Gastroesophageal sphincter (tissue), 4 donors: ENCODE results near the gene GRHPR. TPM values are rescaled to one million over a fixed set of nuclear protein-coding genes. Genes with fewer than 3 reads are reported as not detected.

ENCODE experiments used
- ATAC-seq: fragments of 150-250 bp; one replicate; pipeline ENCODE4 v1.9.1; 2016; ENCODE audit warnings: mild to moderate bottlenecking, moderate library complexity
- H3K27ac ChIP-seq, 4 donors: fragments of 200-600 bp; sonication (generic) in 3 of 4; 1 replicate in 3 of 4; 2 replicates in 1 of 4; pipeline ENCODE4 v1.5.1; 2016 to 2019
- H3K27me3 ChIP-seq: fragments of 200-600 bp; sonication (generic); one replicate; pipeline ENCODE4 v1.5.1; 2019
- H3K36me3 ChIP-seq, 2 donors: fragments of 200-600 bp; sonication (generic); one replicate each; pipeline ENCODE4 v1.5.1; 2019; ENCODE audit warnings: control low read depth in 1 of 2
- H3K4me1 ChIP-seq, 3 donors: fragments of 200-600 bp; sonication (generic); 1 replicate in 2 of 3; 2 replicates in 1 of 3; pipeline ENCODE4 v1.5.1; 2016 to 2019; ENCODE audit warnings: control low read depth in 2 of 3
- H3K4me3 ChIP-seq, 2 donors: fragments of 200-600 bp; sonication (generic); one replicate each; pipeline ENCODE4 v1.5.1; 2019; ENCODE audit warnings: mild to moderate bottlenecking in 1 of 2, moderate library complexity in 1 of 2
- H3K9me3 ChIP-seq, 3 donors: fragments of 200-600 bp; sonication (generic); one replicate each; pipeline ENCODE4 v1.5.1; 2017 to 2019; ENCODE audit warnings: control low read depth in 2 of 3
- EP300 ChIP-seq: sonication (generic); formaldehyde crosslinking; IDR thresholded peaks from one replicate; pipeline ENCODE4 v1.6.1; 2017; ENCODE audit warnings: antibody characterized with exemption, mild to moderate bottlenecking
- POLR2A ChIP-seq, 2 donors: fragments of 450-650 bp; IDR thresholded peaks; one replicate each; pipeline ENCODE4 v1.6.1; 2017; ENCODE audit warnings: antibody characterized with exemption in 2 of 2, mild to moderate bottlenecking in 2 of 2, moderate library complexity in 1 of 2
- POLR2AphosphoS5 ChIP-seq: sonication (generic); formaldehyde crosslinking; IDR thresholded peaks from one replicate; pipeline ENCODE4 v1.6.1; 2017; ENCODE audit warnings: antibody characterized with exemption
- WGBS, 2 donors: methylation state at CpG; one replicate each; pipeline ENCODE4 v1.1.5; 2018; ENCODE audit warnings: low coverage in 1 of 2; 5-methylcytosine and 5-hydroxymethylcytosine counted together
- total RNA-seq, 4 donors: library from RNA; depleted of rRNA; stranded (reverse); fragments of >200 nt; gene quantifications; one replicate each; pipeline ENCODE4 v1.1.0, GENCODE V29; 2016
- TF ChIP-seq, protein P1 (sequence below), 4 experiments: fragments of 200-600 bp in 2 of 4; fragments of 450-650 bp in 2 of 4; sonication (generic) in 1 of 4; IDR thresholded peaks; one replicate each; pipeline ENCODE4 v1.5.1; 2017 to 2019; ENCODE audit warnings: antibody characterized with exemption in 4 of 4, mild to moderate bottlenecking in 2 of 4, moderate library complexity in 2 of 4

Gene GRHPR
- total RNA-seq, 4 donors from 2014 or later, result 119 to 144 (median 134) TPM

DNA sequence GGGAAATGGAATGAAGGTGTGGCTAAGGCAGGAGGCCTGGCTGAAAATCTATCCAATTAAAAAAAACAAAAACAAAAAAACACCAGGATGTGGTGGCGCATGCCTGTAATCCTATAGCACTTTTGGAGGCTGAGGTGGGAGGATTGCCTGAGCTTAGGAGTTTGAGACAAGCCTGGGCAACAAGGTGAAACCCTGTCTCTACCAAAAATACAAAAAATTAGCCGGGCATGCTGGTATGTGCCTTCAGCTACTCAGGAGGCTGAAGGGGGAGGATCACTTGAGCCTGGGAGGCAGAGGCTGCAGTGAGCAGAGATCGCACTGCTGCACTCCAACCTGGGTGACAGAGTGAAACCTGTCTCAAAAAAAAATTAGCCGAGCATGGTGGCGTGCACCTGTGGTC is 21.1 kb downstream of the GRHPR start:
- H3K9me3 ChIP-seq, result no peaks in the 10 kb centered on the region
- peaks cover 0 to 40% of the 10 kb centered on the region in 2 donors for H3K36me3 ChIP-seq
- no peak overlapping the region for H3K27ac ChIP-seq
- no peaks in the 10 kb centered on the region for H3K27me3 ChIP-seq
- no peak for ATAC-seq
- 96 to 100% methylated on average over 1 to 4 of the region's 5 CpGs for WGBS, 2 donors
- TF ChIP-seq EP300, result no peak
- H3K4me1 ChIP-seq, result peaks cover 0 to 51% (median 0%) of the 10 kb centered on the region in 3 donors
- H3K4me3 ChIP-seq, result no peak overlapping the region

DNA sequence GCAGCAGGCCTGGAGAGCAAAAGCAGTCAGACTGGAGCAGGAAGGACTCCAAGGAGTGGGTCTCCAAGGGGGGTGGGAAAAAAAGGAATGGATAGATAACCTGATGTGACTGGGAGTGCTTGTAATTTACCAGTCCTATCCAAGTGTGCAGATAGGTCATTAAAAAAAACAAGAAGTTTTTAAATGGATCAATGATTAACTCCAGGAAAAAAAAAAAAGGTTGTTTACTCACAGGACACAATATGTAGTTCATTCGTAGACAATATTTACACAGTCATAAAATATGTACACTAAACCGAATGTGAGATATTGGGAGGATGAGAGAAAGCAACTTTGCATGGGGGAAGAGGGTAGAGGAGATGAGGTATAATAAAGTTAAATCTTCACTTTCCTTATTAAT is 22.4 kb downstream of the GRHPR start:
- TF ChIP-seq POLR2AphosphoS5 (no peak), EP300 (no peak), POLR2A (IDR thresholded peaks at IDR 0.05) (no peak)
- TF ChIP-seq, protein P1, sequence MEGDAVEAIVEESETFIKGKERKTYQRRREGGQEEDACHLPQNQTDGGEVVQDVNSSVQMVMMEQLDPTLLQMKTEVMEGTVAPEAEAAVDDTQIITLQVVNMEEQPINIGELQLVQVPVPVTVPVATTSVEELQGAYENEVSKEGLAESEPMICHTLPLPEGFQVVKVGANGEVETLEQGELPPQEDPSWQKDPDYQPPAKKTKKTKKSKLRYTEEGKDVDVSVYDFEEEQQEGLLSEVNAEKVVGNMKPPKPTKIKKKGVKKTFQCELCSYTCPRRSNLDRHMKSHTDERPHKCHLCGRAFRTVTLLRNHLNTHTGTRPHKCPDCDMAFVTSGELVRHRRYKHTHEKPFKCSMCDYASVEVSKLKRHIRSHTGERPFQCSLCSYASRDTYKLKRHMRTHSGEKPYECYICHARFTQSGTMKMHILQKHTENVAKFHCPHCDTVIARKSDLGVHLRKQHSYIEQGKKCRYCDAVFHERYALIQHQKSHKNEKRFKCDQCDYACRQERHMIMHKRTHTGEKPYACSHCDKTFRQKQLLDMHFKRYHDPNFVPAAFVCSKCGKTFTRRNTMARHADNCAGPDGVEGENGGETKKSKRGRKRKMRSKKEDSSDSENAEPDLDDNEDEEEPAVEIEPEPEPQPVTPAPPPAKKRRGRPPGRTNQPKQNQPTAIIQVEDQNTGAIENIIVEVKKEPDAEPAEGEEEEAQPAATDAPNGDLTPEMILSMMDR (IDR thresholded peaks at IDR 0.05), result no peak
- no peaks in the 10 kb centered on the region for H3K9me3 ChIP-seq
- H3K4me1 ChIP-seq, result peaks cover 0 to 53% (median 0%) of the 10 kb centered on the region in 3 donors
- peaks cover 0 to 32% of the 10 kb centered on the region in 2 donors for H3K36me3 ChIP-seq
- no peaks in the 10 kb centered on the region for H3K27me3 ChIP-seq
- H3K27ac ChIP-seq, result no peak overlapping the region
- 84 to 93% methylated on average over 2 of the region's 2 CpGs for WGBS, 2 donors
- no peak for ATAC-seq
- no peak overlapping the region for H3K4me3 ChIP-seq

DNA sequence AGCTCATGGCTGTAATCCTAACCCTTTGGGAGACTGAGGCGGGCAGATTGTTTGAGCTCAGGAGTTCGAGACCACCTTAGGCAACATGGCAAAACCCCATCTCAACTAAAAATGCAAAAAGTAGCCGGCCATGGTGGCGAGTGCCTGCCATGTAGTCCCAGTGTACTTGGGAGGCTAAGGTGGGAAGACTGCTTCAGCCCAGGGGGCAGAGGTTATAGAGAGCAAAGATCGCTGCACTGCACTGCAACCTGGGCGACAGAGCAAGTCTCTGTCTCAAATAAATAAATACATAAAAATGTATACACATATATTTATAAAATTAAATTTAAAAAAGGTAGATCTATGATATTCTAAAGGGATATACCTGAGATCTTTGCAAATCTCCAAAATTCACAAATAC is 23.3 kb downstream of the GRHPR start:
- no peaks in the 10 kb centered on the region for H3K9me3 ChIP-seq
- peaks cover 0 to 50% (median 0%) of the 10 kb centered on the region in 3 donors for H3K4me1 ChIP-seq
- H3K27me3 ChIP-seq, result no peaks in the 10 kb centered on the region
- H3K4me3 ChIP-seq, result no peak overlapping the region
- no peak for ATAC-seq
- 78 to 89% methylated on average over 4 of the region's 6 CpGs for WGBS, 2 donors
- TF ChIP-seq EP300, result no peak
- TF ChIP-seq, protein P1 (IDR thresholded peaks at IDR 0.05), result no peak
- TF ChIP-seq POLR2AphosphoS5, result no peak
- TF ChIP-seq POLR2A (IDR thresholded peaks at IDR 0.05), result no peak
- no peak overlapping the region for H3K27ac ChIP-seq
- peaks cover 0 to 23% of the 10 kb centered on the region in 2 donors for H3K36me3 ChIP-seq

DNA sequence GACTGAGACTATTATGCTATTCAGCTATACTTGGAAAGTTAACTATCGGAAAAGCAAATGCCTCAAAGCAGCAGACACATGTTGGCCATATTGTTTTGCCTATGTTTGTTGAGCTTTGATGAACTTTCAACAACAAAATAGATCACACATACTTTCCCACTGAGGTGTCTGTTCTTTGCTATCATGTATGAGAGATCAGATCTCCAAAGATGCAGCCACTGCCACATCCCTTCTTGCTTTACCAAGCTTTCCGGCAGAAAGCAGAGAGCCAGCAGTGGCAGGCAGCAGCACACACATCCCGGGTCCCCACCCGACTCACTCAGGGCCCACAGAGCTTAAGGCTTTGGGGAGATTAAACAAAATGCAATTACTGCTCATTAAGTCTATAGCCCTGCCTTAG is 23.9 kb downstream of the GRHPR start:
- H3K27ac ChIP-seq, result no peak overlapping the region
- no peak overlapping the region for H3K4me3 ChIP-seq
- no peak for TF ChIP-seq POLR2AphosphoS5
- no peak for TF ChIP-seq POLR2A (IDR thresholded peaks at IDR 0.05)
- TF ChIP-seq, protein P1 (IDR thresholded peaks at IDR 0.05), result no peak
- no peak for TF ChIP-seq EP300
- no peaks in the 10 kb centered on the region for H3K27me3 ChIP-seq
- peaks cover 0 to 55% (median 0%) of the 10 kb centered on the region in 3 donors for H3K4me1 ChIP-seq
- WGBS, 2 donors, result 76 to 100% methylated on average over 1 to 3 of the region's 4 CpGs
- peaks cover 0 to 17% of the 10 kb centered on the region in 2 donors for H3K36me3 ChIP-seq
- no peaks in the 10 kb centered on the region for H3K9me3 ChIP-seq
- ATAC-seq, result no peak

DNA sequence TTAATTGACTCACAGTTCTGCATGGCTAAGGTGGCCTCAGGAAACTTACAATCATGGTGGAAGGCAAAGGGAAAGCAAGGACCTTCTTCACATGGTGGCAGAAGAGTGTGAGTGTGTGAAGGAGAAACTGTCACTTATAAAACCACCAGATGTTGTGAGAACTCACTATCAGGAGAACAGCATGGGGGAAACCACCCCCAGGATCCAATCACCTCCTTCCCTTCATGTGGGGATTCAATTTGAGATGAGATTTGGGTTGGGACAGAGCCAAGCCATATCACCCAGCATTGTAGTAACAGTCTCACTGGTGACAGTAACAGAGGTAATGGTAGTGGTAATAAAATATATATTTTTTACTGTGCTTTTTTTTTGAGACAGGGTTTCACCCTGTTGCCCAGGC is 24.6 kb downstream of the GRHPR start:
- Histone ChIP-seq H3K9me3 (no peaks in the 10 kb centered on the region), H3K4me3 (no peak overlapping the region), H3K36me3 (peaks cover 0 to 10% of the 10 kb centered on the region in 2 donors), H3K27me3 (no peaks in the 10 kb centered on the region), H3K27ac (no peak overlapping the region), H3K4me1 (peaks cover 0 to 58% (median 2%) of the 10 kb centered on the region in 3 donors)
- no peak for ATAC-seq
- TF ChIP-seq POLR2A (IDR thresholded peaks at IDR 0.05), result no peak
- no peak for TF ChIP-seq POLR2AphosphoS5
- TF ChIP-seq, protein P1 (IDR thresholded peaks at IDR 0.05), result no peak
- TF ChIP-seq EP300, result no peak
